PC-9 (cell line): ENCODE results near the gene ASTL. TPM values are rescaled to one million over a fixed set of nuclear protein-coding genes. Genes with fewer than 3 reads are reported as not detected.

Experiments used
- BruUV-seq: library from RNA; stranded (reverse); fragments of 400-500 nt; replicated peaks from 2 replicates; lab custom pipeline; 2021; lab: Mats Ljungman, UMichigan
- CTCF ChIA-PET: fragments of 300-600 bp; sonication (Branson Sonifier 250); formaldehyde crosslinking; loops from one replicate; lab custom pipeline; 2022; ENCODE audit warnings: antibody characterized with exemption; lab: Charles Lee
- POLR2A ChIA-PET: fragments of 300-600 bp; sonication (Branson Sonifier 250); formaldehyde crosslinking; loops from one replicate; lab custom pipeline; 2022; ENCODE audit warnings: antibody characterized with exemption; ENCODE audit not compliant: unreplicated experiment; lab: Charles Lee
- DNase-seq, 2 experiments: peaks; one replicate each; pipeline versions ENCODE4 v3.0.0 to v3.0.0-alpha.2; 2015 to 2022; ENCODE audit warnings: mixed read lengths in 1 of 2
- H2AFZ ChIP-seq: fragments of 200-600 bp; sonication (generic); 2 replicates; pipeline ENCODE4 v1.8.1; 2017; ENCODE audit warnings: antibody characterized with exemption
- H3F3A ChIP-seq: fragments of 200-600 bp; sonication (generic); 2 replicates; pipeline ENCODE4 v1.8.1; 2017; ENCODE audit warnings: antibody characterized with exemption, mild to moderate bottlenecking, low read depth; ENCODE audit not compliant: insufficient read depth
- H3K27ac ChIP-seq: fragments of 200-600 bp; sonication (generic); 2 replicates; pipeline ENCODE4 v1.6.1; 2016; ENCODE audit warnings: mixed run types
- H3K27me3 ChIP-seq: fragments of 200-600 bp; sonication (generic); 2 replicates; pipeline ENCODE4 v1.6.1; 2016; ENCODE audit warnings: low read depth, mixed run types; ENCODE audit not compliant: insufficient read depth
- H3K36me3 ChIP-seq: fragments of 200-600 bp; sonication (generic); 2 replicates; pipeline ENCODE4 v1.6.1; 2016; ENCODE audit warnings: low read depth, mixed run types
- H3K4me1 ChIP-seq: fragments of 200-600 bp; sonication (generic); replicated peaks from 2 replicates; pipeline ENCODE4 v1.6.1; 2016; ENCODE audit warnings: mixed run types; ENCODE audit not compliant: insufficient read depth
- H3K4me2 ChIP-seq: fragments of 200-600 bp; sonication (generic); 2 replicates; pipeline ENCODE4 v1.6.1; 2017; ENCODE audit warnings: mixed run types
- H3K4me3 ChIP-seq: fragments of 200-600 bp; sonication (generic); 2 replicates; pipeline ENCODE4 v1.6.1; 2016; ENCODE audit warnings: mixed run types
- H3K79me2 ChIP-seq: fragments of 200-600 bp; sonication (generic); 2 replicates; pipeline ENCODE4 v1.6.1; 2017; ENCODE audit warnings: low read depth, mixed run types
- H3K9me2 ChIP-seq: fragments of 200-600 bp; sonication (generic); 2 replicates; pipeline ENCODE4 v1.8.1; 2017; ENCODE audit warnings: mild to moderate bottlenecking; ENCODE audit not compliant: insufficient read depth
- H3K9me3 ChIP-seq: fragments of 200-600 bp; sonication (generic); 2 replicates; pipeline ENCODE4 v1.8.1; 2016; ENCODE audit warnings: low read depth; ENCODE audit not compliant: insufficient read depth
- H4K20me1 ChIP-seq: fragments of 200-600 bp; sonication (generic); 2 replicates; pipeline ENCODE4 v1.8.1; 2017; ENCODE audit not compliant: insufficient read depth
- EZH2 ChIP-seq: fragments of 200-600 bp; sonication (generic); IDR thresholded peaks from 2 replicates; pipeline ENCODE4 v1.8.0; 2017; ENCODE audit warnings: antibody characterized with exemption, low read depth
- intact Hi-C: fragments of 100-400 bp; cut with micrococcal nuclease; formaldehyde crosslinking; loops from one replicate; pipeline ENCODE4 v1.10.0; 2022; ENCODE audit not compliant: unreplicated experiment
- total RNA-seq: library from RNA; stranded (reverse); gene quantifications from 2 replicates; pipeline ENCODE4 v1.2.3, GENCODE V29; 2021
- TF ChIP-seq, protein P1 (sequence below): fragments of 200-600 bp; sonication (generic); conservative IDR thresholded peaks from 2 replicates; pipeline ENCODE4 v1.6.1; 2017; ENCODE audit warnings: mixed run types, antibody characterized with exemption, mild to moderate bottlenecking, moderate library complexity

ASTL gene
- total RNA-seq, 1 experiment from 2014 or later, result not detected

DNA sequence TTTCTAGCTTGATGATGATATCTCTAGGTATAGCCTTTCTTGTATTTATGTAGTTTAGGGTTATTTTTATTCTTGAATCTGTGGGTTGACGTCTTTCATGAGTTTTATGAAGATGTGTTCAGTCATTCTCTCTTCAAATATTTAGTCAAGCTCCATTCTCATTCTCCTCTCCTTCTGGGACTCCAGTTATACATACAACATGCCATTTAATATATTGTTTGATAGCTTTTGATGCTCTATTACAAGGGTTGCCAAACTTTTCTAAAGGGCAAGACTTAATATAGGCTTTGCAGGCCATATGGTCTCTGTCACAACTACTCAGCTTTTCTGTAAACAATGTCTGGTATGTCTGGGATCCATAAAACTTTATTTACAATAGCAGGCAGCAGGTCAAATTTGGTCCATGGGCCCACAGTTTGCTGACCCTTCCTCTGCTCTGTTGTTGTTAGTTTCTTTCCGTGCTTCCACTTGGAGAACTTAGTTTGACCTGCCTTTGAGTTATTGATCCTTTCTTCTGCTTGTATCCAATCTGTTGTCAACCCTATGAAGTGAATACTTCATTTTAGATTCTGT lies 63.0 kb downstream of the ASTL start:
- H2AFZ ChIP-seq, result no peak overlapping the region
- H3K79me2 ChIP-seq, result no peaks in the 10 kb centered on the region
- H3F3A ChIP-seq, result no peaks in the 10 kb centered on the region
- H3K27me3 ChIP-seq, result peaks cover 20% of the 10 kb centered on the region; the same call in 1 of the 2 replicates
- no peak overlapping the region for H3K4me2 ChIP-seq
- H3K9me2 ChIP-seq, result no peaks in the 10 kb centered on the region
- H4K20me1 ChIP-seq, result no peaks in the 10 kb centered on the region
- no peak for TF ChIP-seq EZH2
- TF ChIP-seq, protein P1, sequence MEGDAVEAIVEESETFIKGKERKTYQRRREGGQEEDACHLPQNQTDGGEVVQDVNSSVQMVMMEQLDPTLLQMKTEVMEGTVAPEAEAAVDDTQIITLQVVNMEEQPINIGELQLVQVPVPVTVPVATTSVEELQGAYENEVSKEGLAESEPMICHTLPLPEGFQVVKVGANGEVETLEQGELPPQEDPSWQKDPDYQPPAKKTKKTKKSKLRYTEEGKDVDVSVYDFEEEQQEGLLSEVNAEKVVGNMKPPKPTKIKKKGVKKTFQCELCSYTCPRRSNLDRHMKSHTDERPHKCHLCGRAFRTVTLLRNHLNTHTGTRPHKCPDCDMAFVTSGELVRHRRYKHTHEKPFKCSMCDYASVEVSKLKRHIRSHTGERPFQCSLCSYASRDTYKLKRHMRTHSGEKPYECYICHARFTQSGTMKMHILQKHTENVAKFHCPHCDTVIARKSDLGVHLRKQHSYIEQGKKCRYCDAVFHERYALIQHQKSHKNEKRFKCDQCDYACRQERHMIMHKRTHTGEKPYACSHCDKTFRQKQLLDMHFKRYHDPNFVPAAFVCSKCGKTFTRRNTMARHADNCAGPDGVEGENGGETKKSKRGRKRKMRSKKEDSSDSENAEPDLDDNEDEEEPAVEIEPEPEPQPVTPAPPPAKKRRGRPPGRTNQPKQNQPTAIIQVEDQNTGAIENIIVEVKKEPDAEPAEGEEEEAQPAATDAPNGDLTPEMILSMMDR, result no peak
- H3K36me3 ChIP-seq, result no peaks in the 10 kb centered on the region
- no peaks in the 10 kb centered on the region; the same call in 1 of the 2 replicates for H3K9me3 ChIP-seq
- DNase-seq, result peak in 1 of 2 experiments; percentile 8
- no peaks in the 10 kb centered on the region for H3K4me1 ChIP-seq
- no peak overlapping the region for H3K4me3 ChIP-seq
- intact Hi-C loops, result loop anchor here (5.0 kb wide), 1 partner anchor 37 kb away; no protein-coding TSS in a partner anchor
- POLR2A ChIA-PET, result no interaction called here
- no peak overlapping the region for H3K27ac ChIP-seq
- BruUV-seq, result no TSS peak
- CTCF ChIA-PET, result no interaction called here

DNA sequence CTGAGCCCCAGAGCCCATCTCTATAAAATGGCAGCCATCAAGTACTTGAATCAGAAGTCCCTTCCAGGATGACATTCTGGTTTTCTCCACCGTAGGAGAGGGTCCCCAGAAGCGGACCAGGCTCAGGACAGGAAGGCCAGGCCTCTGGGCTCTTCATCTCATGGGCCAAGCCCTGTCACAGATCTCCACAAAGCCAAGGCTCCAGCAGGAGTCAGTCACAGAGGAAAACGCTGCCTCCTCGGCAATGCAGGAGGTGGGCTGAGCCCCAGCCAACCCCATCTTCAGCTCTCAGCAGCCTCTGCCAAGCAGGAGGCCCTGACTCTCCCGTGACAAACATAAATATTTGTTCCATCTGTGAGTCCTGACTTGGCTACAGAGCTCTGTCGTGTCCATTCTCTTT lies 64.1 kb downstream of the ASTL start:
- Histone ChIP-seq H3K79me2 (no peaks in the 10 kb centered on the region), H3K27ac (no peak overlapping the region), H3K4me1 (no peaks in the 10 kb centered on the region), H4K20me1 (no peaks in the 10 kb centered on the region), H3K9me3 (no peaks in the 10 kb centered on the region; the same call in 1 of the 2 replicates), H3K4me2 (no peak overlapping the region), H3K36me3 (no peaks in the 10 kb centered on the region), H2AFZ (no peak overlapping the region), H3K27me3 (peaks cover 20% of the 10 kb centered on the region; the same call in 1 of the 2 replicates), H3K9me2 (no peaks in the 10 kb centered on the region), H3K4me3 (no peak overlapping the region), H3F3A (no peaks in the 10 kb centered on the region)
- ChIA-PET POLR2A (no interaction called here), CTCF (no interaction called here)
- intact Hi-C loops, result no loop called here
- BruUV-seq, result no TSS peak
- no peak for DNase-seq
- TF ChIP-seq EZH2, result no peak
- TF ChIP-seq, protein P1, result no peak

DNA sequence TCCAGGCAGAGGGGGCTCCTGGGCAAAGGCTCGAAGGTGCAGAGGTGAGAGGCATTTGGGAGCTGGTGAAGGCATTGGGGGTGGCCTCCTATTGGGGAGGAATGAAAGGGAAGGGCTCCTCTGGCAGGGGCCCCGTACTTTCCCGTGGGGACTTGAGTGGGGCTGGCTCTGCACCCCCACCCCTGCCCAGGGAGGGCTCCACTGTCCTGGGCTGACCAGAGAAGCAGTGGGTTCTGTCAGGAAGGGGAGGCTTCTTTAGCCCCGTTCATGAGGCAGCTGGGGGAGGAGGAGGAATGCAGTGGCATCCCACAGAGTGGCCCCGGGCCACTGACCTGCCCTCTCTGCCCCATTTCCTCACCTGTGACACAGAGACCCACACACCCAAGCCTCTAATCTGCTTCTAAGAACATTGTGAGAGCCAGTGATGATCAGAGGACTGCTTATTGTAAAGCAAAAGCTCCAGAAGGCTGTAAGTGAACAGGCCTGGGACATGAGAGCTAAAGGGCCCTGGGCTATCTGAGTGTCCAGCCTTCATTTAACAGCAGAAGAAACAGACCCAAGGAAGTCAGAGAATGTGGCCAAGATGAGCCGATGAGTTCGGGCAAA lies 65.0 kb downstream of the ASTL start:
- DNase-seq, result peak in 1 of 2 experiments; percentile 9
- no peaks in the 10 kb centered on the region for H4K20me1 ChIP-seq
- no peaks in the 10 kb centered on the region for H3K36me3 ChIP-seq
- H3K27me3 ChIP-seq, result peaks cover 20% of the 10 kb centered on the region; the same call in 1 of the 2 replicates
- ChIA-PET POLR2A (interaction anchor here (0.7 kb wide), 1 partner anchor 689 kb away, joined by 4 read pairs; no protein-coding TSS in a partner anchor), CTCF (no interaction called here)
- H3K9me2 ChIP-seq, result no peaks in the 10 kb centered on the region
- H3F3A ChIP-seq, result no peaks in the 10 kb centered on the region
- H3K27ac ChIP-seq, result no peak overlapping the region
- no peak overlapping the region for H3K4me3 ChIP-seq
- BruUV-seq, result no TSS peak
- intact Hi-C loops, result no loop called here
- H3K4me2 ChIP-seq, result no peak overlapping the region
- no peaks in the 10 kb centered on the region; the same call in 1 of the 2 replicates for H3K9me3 ChIP-seq
- TF ChIP-seq EZH2, result no peak
- TF ChIP-seq, protein P1, result no peak
- no peaks in the 10 kb centered on the region for H3K79me2 ChIP-seq
- peaks cover 5% of the 10 kb centered on the region; the same call in 1 of the 2 replicates for H3K4me1 ChIP-seq
- H2AFZ ChIP-seq, result no peak overlapping the region

Other genes starting within 250 kb of the ASTL start
- gene ANKRD36C, start 146.7 kb downstream of the ASTL start, total RNA-seq, result 25.8 and 28.3 TPM in 2 replicates
- 9.1 and 11.0 TPM in 2 replicates for gene GPAT2, start 103.6 kb downstream of the ASTL start, total RNA-seq
- 0.26 and 0.55 TPM in 2 replicates for gene ADRA2B, start 21.9 kb downstream of the ASTL start, total RNA-seq
- gene DUSP2, start 6.9 kb upstream of the ASTL start, total RNA-seq, result 4.0 and 5.2 TPM in 2 replicates
- 171 and 189 TPM in 2 replicates for gene STARD7, start 70.3 kb upstream of the ASTL start, total RNA-seq
- 38.4 and 50.3 TPM in 2 replicates for gene TMEM127, start 127.5 kb upstream of the ASTL start, total RNA-seq
- 85.3 and 99.5 TPM in 2 replicates for gene CIAO1, start 127.7 kb upstream of the ASTL start, total RNA-seq
- gene SNRNP200, start 167.0 kb upstream of the ASTL start, total RNA-seq, result 214 and 229 TPM in 2 replicates
- not detected in 2 replicates for gene ITPRIPL1, start 186.8 kb upstream of the ASTL start, total RNA-seq
- 55.0 and 55.4 TPM in 2 replicates for gene NCAPH, start 197.3 kb upstream of the ASTL start, total RNA-seq